OCI-M1 (cell line): ENCODE measurements around the gene FAM168B.
"Not testable (repeated sequence)": the region's sequence is repeated elsewhere in the genome, so short reads cannot be mapped to it uniquely, and the experiment has no call there.

Source experiments
- DNase-seq: peaks from one replicate; lab custom pipeline; 2025; lab: John Stamatoyannopoulos, UW

FAM168B gene

GRCh38 chr2:131094463-131095281 lies 1.4 kb upstream of the FAM168B start:
- no peak for DNase-seq

GRCh38 chr2:131093696-131094462 lies 619 bp upstream of the FAM168B start:
- peak; percentile 56 for DNase-seq

- peak; percentile 35 for DNase-seq
Observed at GRCh38 chr2:131092458-131093005, 728 bp downstream of the FAM168B start.

- no peak for DNase-seq
Observed at GRCh38 chr2:131085646-131086045, 7.6 kb downstream of the FAM168B start.

- DNase-seq = no peak
Observed at GRCh38 chr2:131081190-131081589, 12.1 kb downstream of the FAM168B start.

- DNase-seq = not testable (repeated sequence)
Observed at GRCh38 chr2:131079931-131080330, 13.3 kb downstream of the FAM168B start.

- DNase-seq = no peak
Observed at GRCh38 chr2:131077966-131078365, 15.3 kb downstream of the FAM168B start.

GRCh38 chr2:131077182-131077846 lies 15.9 kb downstream of the FAM168B start:
- DNase-seq = no peak

- DNase-seq = no peak
Observed at GRCh38 chr2:131076707-131077106, 16.6 kb downstream of the FAM168B start.

- DNase-seq = not testable (repeated sequence)
Observed at GRCh38 chr2:131075578-131075977, 17.7 kb downstream of the FAM168B start.

GRCh38 chr2:131068172-131068571 lies 25.1 kb downstream of the FAM168B start:
- not testable (repeated sequence) for DNase-seq

- no peak for DNase-seq
Observed at GRCh38 chr2:131067465-131068125, 25.7 kb downstream of the FAM168B start.

- DNase-seq = no peak
Observed at GRCh38 chr2:131064589-131065512, 28.4 kb downstream of the FAM168B start.

- no peak for DNase-seq
Observed at GRCh38 chr2:131063501-131064283, 29.6 kb downstream of the FAM168B start.

GRCh38 chr2:131058920-131059319 lies 34.3 kb downstream of the FAM168B start:
- DNase-seq = no peak

GRCh38 chr2:131058214-131058843 lies 34.9 kb downstream of the FAM168B start:
- no peak for DNase-seq

GRCh38 chr2:131056932-131057287 lies 36.4 kb downstream of the FAM168B start:
- no peak for DNase-seq

- no peak for DNase-seq
Observed at GRCh38 chr2:131056204-131056931, 36.9 kb downstream of the FAM168B start.
